ENCODE data around the gene TYW1B.
"Not testable (repeated sequence)": the region's sequence is repeated elsewhere in the genome, so short reads cannot be mapped to it uniquely, and the experiment has no call there.

Gene TYW1B

GRCh38 chr7:72706521-72706920 is 121.5 kb downstream of the TYW1B start:
- Histone ChIP-seq H3K36me3 (ENCODE audit: control insufficient read depth, insufficient read depth, low read length) (no peaks in the 10 kb centered on the region), H3K9me3 (ENCODE audit: control insufficient read depth, low read length) (no peaks in the 10 kb centered on the region), H3K27ac (ENCODE audit: insufficient read depth, low read length, poor library complexity, severe bottlenecking) (no peak overlapping the region), H3K27me3 (replicated peaks; ENCODE audit: control insufficient read depth, insufficient read depth, low read length, poor library complexity, severe bottlenecking) (no peaks in the 10 kb centered on the region), H3K4me3 (ENCODE audit: insufficient read depth, low read depth, low read length, poor library complexity, severe bottlenecking) (no peak overlapping the region), H3K4me1 (ENCODE audit: control insufficient read depth, insufficient read depth, low read length, poor library complexity, severe bottlenecking) (no peaks in the 10 kb centered on the region)
- DNase-seq, result no peak

GRCh38 chr7:72705693-72706092 is 122.3 kb downstream of the TYW1B start:
- not testable (repeated sequence) for H3K9me3 ChIP-seq (ENCODE audit: control insufficient read depth, low read length); DNase-seq; H3K36me3 ChIP-seq (ENCODE audit: control insufficient read depth, insufficient read depth, low read length); H3K4me1 ChIP-seq (ENCODE audit: control insufficient read depth, insufficient read depth, low read length, poor library complexity, severe bottlenecking); H3K4me3 ChIP-seq (ENCODE audit: insufficient read depth, low read depth, low read length, poor library complexity, severe bottlenecking); H3K27ac ChIP-seq (ENCODE audit: insufficient read depth, low read length, poor library complexity, severe bottlenecking); H3K27me3 ChIP-seq (replicated peaks; ENCODE audit: control insufficient read depth, insufficient read depth, low read length, poor library complexity, severe bottlenecking)

GRCh38 chr7:72704894-72705293 is 123.1 kb downstream of the TYW1B start:
- Histone ChIP-seq H3K27ac (ENCODE audit: insufficient read depth, low read length, poor library complexity, severe bottlenecking) (no peak overlapping the region), H3K27me3 (replicated peaks; ENCODE audit: control insufficient read depth, insufficient read depth, low read length, poor library complexity, severe bottlenecking) (no peaks in the 10 kb centered on the region), H3K4me1 (ENCODE audit: control insufficient read depth, insufficient read depth, low read length, poor library complexity, severe bottlenecking) (no peaks in the 10 kb centered on the region), H3K4me3 (ENCODE audit: insufficient read depth, low read depth, low read length, poor library complexity, severe bottlenecking) (no peak overlapping the region), H3K36me3 (ENCODE audit: control insufficient read depth, insufficient read depth, low read length) (no peaks in the 10 kb centered on the region), H3K9me3 (ENCODE audit: control insufficient read depth, low read length) (no peaks in the 10 kb centered on the region)
- DNase-seq, result no peak

GRCh38 chr7:72700548-72700947 is 127.5 kb downstream of the TYW1B start:
- H3K4me1 ChIP-seq (ENCODE audit: control insufficient read depth, insufficient read depth, low read length, poor library complexity, severe bottlenecking); H3K36me3 ChIP-seq (ENCODE audit: control insufficient read depth, insufficient read depth, low read length); H3K4me3 ChIP-seq (ENCODE audit: insufficient read depth, low read depth, low read length, poor library complexity, severe bottlenecking); H3K9me3 ChIP-seq (ENCODE audit: control insufficient read depth, low read length); H3K27ac ChIP-seq (ENCODE audit: insufficient read depth, low read length, poor library complexity, severe bottlenecking); H3K27me3 ChIP-seq (replicated peaks; ENCODE audit: control insufficient read depth, insufficient read depth, low read length, poor library complexity, severe bottlenecking); DNase-seq: not testable (repeated sequence)

DNA sequence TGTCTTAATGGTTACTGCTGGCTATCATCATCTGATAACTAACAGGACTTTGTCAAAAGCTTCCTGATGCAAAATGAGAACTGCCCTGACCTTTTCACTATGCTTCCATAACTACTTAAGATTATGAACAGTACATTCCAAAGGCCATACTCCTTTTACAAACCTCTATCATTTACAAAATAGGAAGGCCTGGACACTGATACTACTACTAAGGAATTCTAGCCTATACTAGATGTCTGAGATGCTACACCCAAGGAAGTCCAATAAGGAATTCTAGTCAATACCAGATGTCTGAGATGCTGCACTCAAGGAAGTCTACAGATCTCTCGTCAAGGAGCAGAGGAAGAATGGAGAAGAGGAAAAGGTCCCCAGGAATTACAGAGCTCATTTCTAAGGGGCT is 130.9 kb downstream of the TYW1B start:
- H3K9me3 ChIP-seq (ENCODE audit: control insufficient read depth, low read length); H3K4me3 ChIP-seq (ENCODE audit: insufficient read depth, low read depth, low read length, poor library complexity, severe bottlenecking); H3K36me3 ChIP-seq (ENCODE audit: control insufficient read depth, insufficient read depth, low read length); H3K27me3 ChIP-seq (replicated peaks; ENCODE audit: control insufficient read depth, insufficient read depth, low read length, poor library complexity, severe bottlenecking); H3K4me1 ChIP-seq (ENCODE audit: control insufficient read depth, insufficient read depth, low read length, poor library complexity, severe bottlenecking); DNase-seq; H3K27ac ChIP-seq (ENCODE audit: insufficient read depth, low read length, poor library complexity, severe bottlenecking): not testable (repeated sequence)

DNA sequence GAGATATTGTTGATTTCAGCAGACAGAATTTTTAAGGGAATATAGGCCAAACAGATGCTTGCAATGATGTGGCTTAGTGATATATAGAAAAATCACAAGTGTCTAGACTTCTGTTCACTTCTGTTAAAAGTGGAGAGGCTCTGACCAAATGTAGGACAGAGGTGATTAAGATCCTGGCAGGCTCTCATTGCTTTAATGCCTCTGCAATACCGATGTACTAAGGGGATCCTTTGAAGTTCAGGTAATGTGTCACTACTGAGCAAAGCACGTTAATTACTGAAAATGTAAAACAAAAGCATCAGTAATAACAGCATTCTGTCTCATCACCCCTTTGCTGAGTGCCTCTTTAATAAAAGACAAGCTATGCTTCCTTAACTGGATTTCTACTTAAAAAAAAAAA is 131.4 kb downstream of the TYW1B start:
- DNase-seq; H3K36me3 ChIP-seq (ENCODE audit: control insufficient read depth, insufficient read depth, low read length); H3K27me3 ChIP-seq (replicated peaks; ENCODE audit: control insufficient read depth, insufficient read depth, low read length, poor library complexity, severe bottlenecking); H3K9me3 ChIP-seq (ENCODE audit: control insufficient read depth, low read length); H3K4me3 ChIP-seq (ENCODE audit: insufficient read depth, low read depth, low read length, poor library complexity, severe bottlenecking); H3K27ac ChIP-seq (ENCODE audit: insufficient read depth, low read length, poor library complexity, severe bottlenecking); H3K4me1 ChIP-seq (ENCODE audit: control insufficient read depth, insufficient read depth, low read length, poor library complexity, severe bottlenecking): not testable (repeated sequence)

DNA sequence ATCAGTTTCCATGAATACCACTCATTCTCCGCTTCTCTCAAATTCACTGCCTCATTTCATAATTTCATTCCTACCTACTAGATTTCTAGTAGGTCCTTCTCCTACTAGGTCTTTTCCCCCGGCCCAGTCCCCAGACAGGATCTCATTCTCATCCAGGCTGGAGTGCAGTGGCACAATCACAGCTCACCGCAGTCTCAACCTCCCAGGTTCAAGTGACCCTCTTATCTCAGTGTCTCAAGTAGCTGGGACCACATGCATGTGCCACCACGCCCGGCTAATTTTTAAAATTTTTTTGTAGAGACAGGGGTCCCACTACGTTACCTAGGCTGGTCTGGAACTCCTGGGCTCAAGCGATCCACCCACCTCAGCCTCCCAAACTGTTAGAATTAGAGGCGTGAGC is 132.5 kb downstream of the TYW1B start:
- DNase-seq; H3K36me3 ChIP-seq (ENCODE audit: control insufficient read depth, insufficient read depth, low read length); H3K27me3 ChIP-seq (replicated peaks; ENCODE audit: control insufficient read depth, insufficient read depth, low read length, poor library complexity, severe bottlenecking); H3K9me3 ChIP-seq (ENCODE audit: control insufficient read depth, low read length); H3K27ac ChIP-seq (ENCODE audit: insufficient read depth, low read length, poor library complexity, severe bottlenecking); H3K4me3 ChIP-seq (ENCODE audit: insufficient read depth, low read depth, low read length, poor library complexity, severe bottlenecking); H3K4me1 ChIP-seq (ENCODE audit: control insufficient read depth, insufficient read depth, low read length, poor library complexity, severe bottlenecking): not testable (repeated sequence)

- not testable (repeated sequence) for H3K27me3 ChIP-seq (replicated peaks; ENCODE audit: control insufficient read depth, insufficient read depth, low read length, poor library complexity, severe bottlenecking); H3K27ac ChIP-seq (ENCODE audit: insufficient read depth, low read length, poor library complexity, severe bottlenecking); H3K9me3 ChIP-seq (ENCODE audit: control insufficient read depth, low read length); H3K36me3 ChIP-seq (ENCODE audit: control insufficient read depth, insufficient read depth, low read length); H3K4me3 ChIP-seq (ENCODE audit: insufficient read depth, low read depth, low read length, poor library complexity, severe bottlenecking); DNase-seq; H3K4me1 ChIP-seq (ENCODE audit: control insufficient read depth, insufficient read depth, low read length, poor library complexity, severe bottlenecking)
These were observed 136.6 kb downstream of the TYW1B start for GRCh38 chr7:72691442-72691841.

- H3K4me1 ChIP-seq (ENCODE audit: control insufficient read depth, insufficient read depth, low read length, poor library complexity, severe bottlenecking); H3K36me3 ChIP-seq (ENCODE audit: control insufficient read depth, insufficient read depth, low read length); H3K9me3 ChIP-seq (ENCODE audit: control insufficient read depth, low read length); H3K27me3 ChIP-seq (replicated peaks; ENCODE audit: control insufficient read depth, insufficient read depth, low read length, poor library complexity, severe bottlenecking); DNase-seq; H3K27ac ChIP-seq (ENCODE audit: insufficient read depth, low read length, poor library complexity, severe bottlenecking); H3K4me3 ChIP-seq (ENCODE audit: insufficient read depth, low read depth, low read length, poor library complexity, severe bottlenecking): not testable (repeated sequence)
These were observed 137.8 kb downstream of the TYW1B start for GRCh38 chr7:72690177-72690576.

DNA sequence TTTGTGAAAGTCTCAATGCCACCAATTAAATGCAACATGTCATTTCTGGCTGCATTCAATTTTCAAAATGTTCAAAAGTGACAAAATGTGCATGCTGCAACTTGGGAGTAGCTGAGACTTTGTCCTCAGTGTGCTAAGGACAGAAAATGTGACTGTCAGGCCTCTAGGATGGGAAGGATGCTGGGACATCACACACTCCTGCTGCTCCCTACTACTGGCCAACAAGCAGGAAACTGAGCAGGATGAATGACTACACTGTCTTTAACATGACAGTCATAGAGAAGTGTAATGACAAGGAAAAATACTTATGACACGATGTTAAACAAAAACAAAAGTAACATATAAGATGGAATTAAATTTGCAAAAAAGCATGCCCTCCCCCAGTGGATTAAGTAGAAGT is 138.7 kb downstream of the TYW1B start:
- not testable (repeated sequence) for H3K36me3 ChIP-seq (ENCODE audit: control insufficient read depth, insufficient read depth, low read length); H3K9me3 ChIP-seq (ENCODE audit: control insufficient read depth, low read length); H3K27me3 ChIP-seq (replicated peaks; ENCODE audit: control insufficient read depth, insufficient read depth, low read length, poor library complexity, severe bottlenecking); H3K4me1 ChIP-seq (ENCODE audit: control insufficient read depth, insufficient read depth, low read length, poor library complexity, severe bottlenecking); DNase-seq; H3K27ac ChIP-seq (ENCODE audit: insufficient read depth, low read length, poor library complexity, severe bottlenecking); H3K4me3 ChIP-seq (ENCODE audit: insufficient read depth, low read depth, low read length, poor library complexity, severe bottlenecking)

- H3K27me3 ChIP-seq (replicated peaks; ENCODE audit: control insufficient read depth, insufficient read depth, low read length, poor library complexity, severe bottlenecking); H3K36me3 ChIP-seq (ENCODE audit: control insufficient read depth, insufficient read depth, low read length); H3K4me3 ChIP-seq (ENCODE audit: insufficient read depth, low read depth, low read length, poor library complexity, severe bottlenecking); H3K4me1 ChIP-seq (ENCODE audit: control insufficient read depth, insufficient read depth, low read length, poor library complexity, severe bottlenecking); H3K9me3 ChIP-seq (ENCODE audit: control insufficient read depth, low read length); DNase-seq; H3K27ac ChIP-seq (ENCODE audit: insufficient read depth, low read length, poor library complexity, severe bottlenecking): not testable (repeated sequence)
These were observed 146.8 kb downstream of the TYW1B start for GRCh38 chr7:72681211-72681610.
